Caco-2 (cell line): Measurements from ENCODE around the gene TMEM178A. TPM values are rescaled to one million over a fixed set of nuclear protein-coding genes. Genes with fewer than 3 reads are reported as not detected.

ENCODE experiments used
- BruUV-seq: library from RNA; stranded (reverse); fragments of 400-500 nt; replicated peaks from 2 replicates; lab custom pipeline; 2021; lab: Mats Ljungman, UMichigan
- CTCF ChIA-PET: fragments of 300-600 bp; sonication (Branson Sonifier 250); formaldehyde crosslinking; loops from one replicate; lab custom pipeline; 2022; ENCODE audit warnings: antibody characterized with exemption; lab: Charles Lee
- POLR2A ChIA-PET: fragments of 300-600 bp; sonication (Branson Sonifier 250); formaldehyde crosslinking; loops from one replicate; lab custom pipeline; 2022; ENCODE audit warnings: antibody characterized with exemption; lab: Charles Lee
- DNase-seq, 2 experiments: peaks; one replicate each; pipeline versions ENCODE4 v3.0.0 to v3.0.0-alpha.2; 2020 to 2022
- H3K27me3 ChIP-seq: replicated peaks from 2 replicates; pipeline ENCODE4 v1.6.0; 2011; ENCODE audit warnings: low read length; ENCODE audit not compliant: control insufficient read depth, insufficient read depth
- H3K36me3 ChIP-seq: 2 replicates; pipeline ENCODE4 v1.5.1; 2011; ENCODE audit warnings: low read length; ENCODE audit not compliant: control insufficient read depth, insufficient read depth
- H3K4me1 ChIP-seq: fragments of 250-450 bp; sonication (Bioruptor Pico); 2 replicates; pipeline ENCODE4 v1.5.1; 2020; ENCODE audit warnings: mild to moderate bottlenecking
- H3K4me3 ChIP-seq: 2 replicates; pipeline ENCODE4 v1.5.1; 2011; ENCODE audit warnings: low read depth, mild to moderate bottlenecking, control low read depth, low read length
- H3K9me3 ChIP-seq: fragments of 250-450 bp; sonication (Bioruptor Pico); 2 replicates; pipeline ENCODE4 v1.5.1; 2020; ENCODE audit warnings: mild to moderate bottlenecking, moderate library complexity
- H3K27ac Mint-ChIP-seq: one replicate; pipeline ENCODE4 v1.8.0; 2022; ENCODE audit warnings: mixed read lengths; ENCODE audit not compliant: unreplicated experiment
- H3K27me3 Mint-ChIP-seq: one replicate; pipeline ENCODE4 v1.8.0; 2022; ENCODE audit warnings: mixed read lengths; ENCODE audit not compliant: insufficient read depth, unreplicated experiment
- H3K36me3 Mint-ChIP-seq: one replicate; pipeline ENCODE4 v1.8.0; 2022; ENCODE audit warnings: mild to moderate bottlenecking, mixed read lengths; ENCODE audit not compliant: insufficient read depth, unreplicated experiment
- H3K4me1 Mint-ChIP-seq: one replicate; pipeline ENCODE4 v1.8.0; 2022; ENCODE audit warnings: low read depth, mixed read lengths; ENCODE audit not compliant: unreplicated experiment
- H3K4me3 Mint-ChIP-seq: one replicate; pipeline ENCODE4 v1.8.0; 2022; ENCODE audit warnings: mild to moderate bottlenecking, moderate library complexity, mixed read lengths; ENCODE audit not compliant: unreplicated experiment
- H3K9me3 Mint-ChIP-seq: one replicate; pipeline ENCODE4 v1.8.0; 2022; ENCODE audit warnings: mixed read lengths; ENCODE audit not compliant: unreplicated experiment
- CTCF ChIP-seq, 2 experiments: fragments of 200-600 bp in 1 of 2; IDR thresholded peaks; 1 replicate in 1 of 2; 2 replicates in 1 of 2; pipeline versions ENCODE4 v1.5.1 to v1.8.0; 2011 to 2022; ENCODE audit warnings: antibody characterized with exemption in 1 of 2, control low read depth in 1 of 2, inconsistent platforms in 1 of 2, low read depth in 1 of 2, low read length in 1 of 2, mild to moderate bottlenecking in 1 of 2, moderate library complexity in 1 of 2; ENCODE audit not compliant: insufficient read depth in 1 of 2, severe bottlenecking in 1 of 2, unreplicated experiment in 1 of 2
- intact Hi-C: fragments of 100-400 bp; cut with micrococcal nuclease; formaldehyde crosslinking; loops from one replicate; pipeline ENCODE4 v1.10.0; 2022; ENCODE audit not compliant: unreplicated experiment
- total RNA-seq: library from RNA; stranded (reverse); gene quantifications from 2 replicates; pipeline ENCODE4 v1.2.3, GENCODE V29; 2022

The TMEM178A gene
- total RNA-seq, 1 experiment from 2014 or later: 0.29 TPM

DNA sequence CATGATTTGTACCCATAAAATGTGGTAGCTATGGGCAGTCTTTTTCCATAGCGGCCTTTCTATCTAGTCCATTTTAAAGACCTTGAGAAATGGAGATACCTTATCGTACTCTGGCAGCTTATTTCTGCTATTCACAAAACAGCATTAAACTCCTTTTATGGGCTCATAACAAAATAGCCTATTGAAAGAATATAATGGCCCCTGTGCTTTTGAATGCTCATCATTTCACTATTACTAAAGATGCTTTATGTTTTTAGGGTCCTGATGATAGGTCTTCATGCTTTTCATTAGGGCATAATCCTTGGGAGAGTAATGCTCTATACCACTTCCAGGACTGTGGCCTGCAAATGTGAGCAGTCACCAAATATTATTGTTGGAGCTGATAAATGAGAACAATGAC is 7.3 kb upstream of the TMEM178A start:
- no TSS peak for BruUV-seq
- Mint-ChIP-seq H3K27me3 (peaks cover 3% of the 10 kb centered on the region), H3K36me3 (no peaks in the 10 kb centered on the region), H3K27ac (no peak overlapping the region), H3K9me3 (peaks cover 9% of the 10 kb centered on the region), H3K4me1 (no peaks in the 10 kb centered on the region), H3K4me3 (no peak overlapping the region)
- Histone ChIP-seq H3K27me3 (no peaks in the 10 kb centered on the region), H3K4me3 (no peak overlapping the region), H3K36me3 (no peaks in the 10 kb centered on the region), H3K4me1 (no peaks in the 10 kb centered on the region), H3K9me3 (peaks cover 7% of the 10 kb centered on the region; the same call in 1 of the 2 replicates)
- DNase-seq: no peak
- intact Hi-C loops: no loop called here
- CTCF ChIA-PET: no interaction called here
- TF ChIP-seq CTCF (IDR thresholded peaks at IDR 0.05; ENCODE audit: insufficient read depth in 1 of 2, low read depth in 1 of 2, low read length in 1 of 2, severe bottlenecking in 1 of 2, unreplicated experiment in 1 of 2): no peak
- POLR2A ChIA-PET: no interaction called here

GRCh38 chr2:39659765-39660611 is 5.7 kb upstream of the TMEM178A start:
- Histone ChIP-seq H3K27me3 (no peaks in the 10 kb centered on the region), H3K4me1 (no peaks in the 10 kb centered on the region), H3K4me3 (no peak overlapping the region), H3K9me3 (peaks cover 3% of the 10 kb centered on the region; the same call in 1 of the 2 replicates), H3K36me3 (no peaks in the 10 kb centered on the region)
- no peaks in the 10 kb centered on the region for H3K27me3 Mint-ChIP-seq
- BruUV-seq: no TSS peak
- ChIA-PET CTCF (interaction anchor here (0.9 kb wide), 1 partner anchor 22 kb away, joined by 3 read pairs; no protein-coding TSS in a partner anchor), POLR2A (no interaction called here)
- no peak overlapping the region for H3K27ac Mint-ChIP-seq
- no peaks in the 10 kb centered on the region for H3K9me3 Mint-ChIP-seq
- DNase-seq: no peak
- H3K4me1 Mint-ChIP-seq: no peaks in the 10 kb centered on the region
- intact Hi-C loops: no loop called here
- no peak for TF ChIP-seq CTCF (IDR thresholded peaks at IDR 0.05; ENCODE audit: insufficient read depth in 1 of 2, low read depth in 1 of 2, low read length in 1 of 2, severe bottlenecking in 1 of 2, unreplicated experiment in 1 of 2)
- H3K4me3 Mint-ChIP-seq: no peak overlapping the region
- H3K36me3 Mint-ChIP-seq: no peaks in the 10 kb centered on the region

GRCh38 chr2:39660612-39661236 is 5.0 kb upstream of the TMEM178A start:
- Histone ChIP-seq H3K27me3 (no peaks in the 10 kb centered on the region), H3K4me3 (no peak overlapping the region), H3K9me3 (no peaks in the 10 kb centered on the region; the same call in 1 of the 2 replicates), H3K4me1 (no peaks in the 10 kb centered on the region), H3K36me3 (no peaks in the 10 kb centered on the region)
- H3K27me3 Mint-ChIP-seq: no peaks in the 10 kb centered on the region
- no peak for DNase-seq
- intact Hi-C loops: no loop called here
- no peak for TF ChIP-seq CTCF (IDR thresholded peaks at IDR 0.05; ENCODE audit: insufficient read depth in 1 of 2, low read depth in 1 of 2, low read length in 1 of 2, severe bottlenecking in 1 of 2, unreplicated experiment in 1 of 2)
- CTCF ChIA-PET: interaction anchor here (0.9 kb wide), 1 partner anchor 21 kb away, joined by 3 read pairs; no protein-coding TSS in a partner anchor
- H3K4me3 Mint-ChIP-seq: no peak overlapping the region
- H3K4me1 Mint-ChIP-seq: no peaks in the 10 kb centered on the region
- H3K9me3 Mint-ChIP-seq: no peaks in the 10 kb centered on the region
- no TSS peak for BruUV-seq
- no peaks in the 10 kb centered on the region for H3K36me3 Mint-ChIP-seq
- POLR2A ChIA-PET: no interaction called here
- H3K27ac Mint-ChIP-seq: no peak overlapping the region
